Measurements from ENCODE around the gene ODR4.

- TF ChIP-seq CTCF (conservative IDR thresholded peaks at IDR 0.05) (no peak), EZH2 (IDR thresholded peaks at IDR 0.05; ENCODE audit: low read depth) (no peak)
Measured at GRCh38 chr1:186424539-186424938, 48.9 kb downstream of the ODR4 start.
